Smooth muscle cell (in vitro differentiated cells): ENCODE data around the gene GRIN1. TPM values are rescaled to one million over a fixed set of nuclear protein-coding genes. Genes with fewer than 3 reads are reported as not detected.

Source experiments
- DNase-seq: peaks from one replicate; lab custom pipeline; 2025; ENCODE audit not compliant: unreplicated experiment; lab: John Stamatoyannopoulos, UW
- H2AFZ ChIP-seq: fragments of 200-600 bp; sonication (generic); 2 replicates; pipeline ENCODE4 v1.6.0; 2016; ENCODE audit warnings: antibody characterized with exemption, low read depth, mild to moderate bottlenecking
- H3F3A ChIP-seq: fragments of 200-600 bp; sonication (generic); 2 replicates; pipeline ENCODE4 v1.6.0; 2017; ENCODE audit warnings: antibody characterized with exemption, low read depth
- H3K27ac ChIP-seq: fragments of 200-600 bp; sonication (generic); 2 replicates; pipeline ENCODE4 v1.5.1; 2016; ENCODE audit warnings: low read depth, mild to moderate bottlenecking
- H3K27me3 ChIP-seq: fragments of 200-600 bp; sonication (generic); 2 replicates; pipeline ENCODE4 v1.6.1; 2016; ENCODE audit warnings: low read depth, mild to moderate bottlenecking
- H3K36me3 ChIP-seq: fragments of 200-600 bp; sonication (generic); 2 replicates; pipeline ENCODE4 v1.5.1; 2016; ENCODE audit warnings: low read depth
- H3K4me1 ChIP-seq: fragments of 200-600 bp; sonication (generic); 2 replicates; pipeline ENCODE4 v1.5.1; 2016; ENCODE audit warnings: low read depth
- H3K4me2 ChIP-seq: fragments of 200-600 bp; sonication (generic); 2 replicates; pipeline ENCODE4 v1.6.0; 2016; ENCODE audit warnings: mild to moderate bottlenecking
- H3K4me3 ChIP-seq: fragments of 200-600 bp; sonication (generic); 2 replicates; pipeline ENCODE4 v1.5.1; 2016; ENCODE audit warnings: mild to moderate bottlenecking
- H3K79me2 ChIP-seq: fragments of 200-600 bp; sonication (generic); 2 replicates; pipeline ENCODE4 v1.6.0; 2016; ENCODE audit warnings: low read depth, mild to moderate bottlenecking
- H3K9ac ChIP-seq: fragments of 200-600 bp; sonication (generic); 2 replicates; pipeline ENCODE4 v1.6.0; 2016; ENCODE audit warnings: low read depth
- H3K9me3 ChIP-seq: fragments of 200-600 bp; sonication (generic); replicated peaks from 2 replicates; pipeline ENCODE4 v1.5.1; 2016; ENCODE audit warnings: low read depth
- H4K20me1 ChIP-seq: fragments of 200-600 bp; sonication (generic); 2 replicates; pipeline ENCODE4 v1.6.0; 2016; ENCODE audit warnings: low read depth
- WGBS: methylation state at CpG from one replicate; pipeline ENCODE4 v1.1.7; 2016; ENCODE audit warnings: low lambda C conversion rate; 5-methylcytosine and 5-hydroxymethylcytosine counted together
- polyA plus RNA-seq: library from polyadenylated mRNA; unstranded; fragments of >200 nt; fragmentation: Nextera tagmentation; extraction: Ambion mirVana; gene quantifications from 2 replicates; pipeline ENCODE4 v1.2.1, GENCODE V29; 2016
- total RNA-seq: library from RNA; depleted of rRNA; stranded (reverse); fragments of >200 nt; gene quantifications from 2 replicates; pipeline ENCODE4 v1.2.3, GENCODE V29; 2014
- TF ChIP-seq, protein P1 (sequence below): fragments of 200-600 bp; sonication (generic); IDR thresholded peaks from 2 replicates; pipeline ENCODE4 v1.5.1; 2017; ENCODE audit warnings: borderline replicate concordance, mild to moderate bottlenecking, antibody characterized with exemption; ENCODE audit not compliant: insufficient read depth, poor library complexity, severe bottlenecking

The GRIN1 gene
- total and polyA plus RNA-seq, 2 experiments from 2014 or later, result not detected

DNA sequence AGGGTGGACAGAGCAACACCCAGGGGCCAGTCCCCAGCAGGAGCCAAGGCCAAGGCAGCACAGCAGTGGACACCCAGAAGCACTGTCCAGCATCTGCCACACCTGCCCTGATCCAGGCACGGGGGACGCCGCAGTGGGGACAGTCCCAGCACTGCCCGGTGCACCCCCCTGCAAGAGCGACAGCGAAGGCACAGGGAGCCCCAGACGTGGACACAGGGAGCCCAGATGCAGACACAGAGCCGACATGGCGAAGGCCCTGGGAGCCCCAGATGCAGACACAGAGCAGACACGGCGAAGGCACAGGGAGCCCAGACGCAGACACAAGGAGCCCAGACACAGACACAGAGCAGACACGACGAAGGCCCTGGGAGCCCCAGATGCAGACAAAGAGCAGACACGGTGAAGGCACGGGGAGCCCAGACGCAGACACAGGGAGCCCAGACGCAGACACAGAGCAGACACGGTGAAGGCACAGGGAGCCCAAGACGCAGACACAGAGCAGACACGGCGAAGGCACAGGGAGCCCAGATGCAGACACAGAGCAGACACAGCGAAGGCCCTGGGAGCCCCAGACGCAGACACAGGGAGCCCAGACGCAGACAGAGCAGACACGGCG lies 45.1 kb downstream of the GRIN1 start:
- no peak overlapping the region for H3K27ac ChIP-seq
- H4K20me1 ChIP-seq, result no peaks in the 10 kb centered on the region
- H3K36me3 ChIP-seq, result no peaks in the 10 kb centered on the region
- H3K79me2 ChIP-seq, result peaks cover 26% of the 10 kb centered on the region
- DNase-seq, result no peak
- WGBS, result 96% methylated on average over 25 of the region's 27 CpGs
- H3K4me3 ChIP-seq, result no peak overlapping the region
- H3K4me2 ChIP-seq, result no peak overlapping the region
- peaks cover 12% of the 10 kb centered on the region for H3K4me1 ChIP-seq
- H2AFZ ChIP-seq, result no peak overlapping the region
- H3K9me3 ChIP-seq, result no peaks in the 10 kb centered on the region
- no peak overlapping the region for H3K9ac ChIP-seq
- TF ChIP-seq, protein P1, sequence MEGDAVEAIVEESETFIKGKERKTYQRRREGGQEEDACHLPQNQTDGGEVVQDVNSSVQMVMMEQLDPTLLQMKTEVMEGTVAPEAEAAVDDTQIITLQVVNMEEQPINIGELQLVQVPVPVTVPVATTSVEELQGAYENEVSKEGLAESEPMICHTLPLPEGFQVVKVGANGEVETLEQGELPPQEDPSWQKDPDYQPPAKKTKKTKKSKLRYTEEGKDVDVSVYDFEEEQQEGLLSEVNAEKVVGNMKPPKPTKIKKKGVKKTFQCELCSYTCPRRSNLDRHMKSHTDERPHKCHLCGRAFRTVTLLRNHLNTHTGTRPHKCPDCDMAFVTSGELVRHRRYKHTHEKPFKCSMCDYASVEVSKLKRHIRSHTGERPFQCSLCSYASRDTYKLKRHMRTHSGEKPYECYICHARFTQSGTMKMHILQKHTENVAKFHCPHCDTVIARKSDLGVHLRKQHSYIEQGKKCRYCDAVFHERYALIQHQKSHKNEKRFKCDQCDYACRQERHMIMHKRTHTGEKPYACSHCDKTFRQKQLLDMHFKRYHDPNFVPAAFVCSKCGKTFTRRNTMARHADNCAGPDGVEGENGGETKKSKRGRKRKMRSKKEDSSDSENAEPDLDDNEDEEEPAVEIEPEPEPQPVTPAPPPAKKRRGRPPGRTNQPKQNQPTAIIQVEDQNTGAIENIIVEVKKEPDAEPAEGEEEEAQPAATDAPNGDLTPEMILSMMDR, result no peak
- H3K27me3 ChIP-seq, result no peaks in the 10 kb centered on the region
- no peaks in the 10 kb centered on the region for H3F3A ChIP-seq

DNA sequence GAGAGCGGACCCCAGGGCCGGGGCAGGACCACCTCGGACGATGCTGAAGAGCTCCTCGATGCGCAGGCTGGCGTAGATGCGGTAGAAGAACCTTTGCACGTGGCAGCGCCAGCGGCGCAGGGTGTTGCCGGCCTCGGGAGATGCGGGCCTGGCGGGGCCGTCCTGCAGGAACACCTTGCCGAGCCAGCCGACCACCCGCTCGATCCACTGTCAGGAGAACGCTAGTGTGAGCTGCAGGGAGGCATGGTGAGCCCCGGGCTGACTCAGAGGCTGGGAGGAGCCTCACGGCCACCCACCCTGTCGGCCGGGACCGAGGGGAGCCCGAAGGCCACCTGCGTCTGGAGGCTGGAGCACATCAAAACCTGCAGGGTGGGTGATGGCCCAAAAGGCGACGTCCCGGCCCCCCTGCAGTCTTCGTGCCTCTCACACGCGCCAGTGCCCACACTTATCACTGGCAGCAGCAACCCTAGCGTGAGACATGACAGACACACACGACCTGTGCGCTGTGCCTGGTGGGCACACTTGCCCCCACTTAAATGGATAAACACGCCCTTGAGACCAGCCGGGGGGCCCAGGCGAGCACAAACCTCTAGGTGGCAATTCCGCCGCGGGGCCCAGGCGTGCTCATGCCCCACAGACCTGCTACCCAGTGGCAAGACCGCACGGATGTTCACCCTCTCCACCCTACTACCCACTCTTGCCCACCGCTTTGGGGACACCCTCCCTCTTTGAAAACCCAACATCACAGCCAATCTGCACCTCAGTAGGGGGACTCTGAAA lies 46.1 kb downstream of the GRIN1 start:
- H3F3A ChIP-seq, result peaks cover 9% of the 10 kb centered on the region
- no peaks in the 10 kb centered on the region for H3K9me3 ChIP-seq
- WGBS, result 95% methylated on average over 44 of the region's 48 CpGs
- DNase-seq, result no peak
- H3K4me1 ChIP-seq, result peaks cover 18% of the 10 kb centered on the region
- H3K4me2 ChIP-seq, result no peak overlapping the region
- H2AFZ ChIP-seq, result no peak overlapping the region
- H3K36me3 ChIP-seq, result no peaks in the 10 kb centered on the region
- no peak overlapping the region for H3K27ac ChIP-seq
- H3K9ac ChIP-seq, result no peak overlapping the region
- peaks cover 9% of the 10 kb centered on the region for H4K20me1 ChIP-seq
- H3K79me2 ChIP-seq, result peaks cover 27% of the 10 kb centered on the region
- no peak overlapping the region for H3K4me3 ChIP-seq
- TF ChIP-seq, protein P1, result no peak
- H3K27me3 ChIP-seq, result no peaks in the 10 kb centered on the region

DNA sequence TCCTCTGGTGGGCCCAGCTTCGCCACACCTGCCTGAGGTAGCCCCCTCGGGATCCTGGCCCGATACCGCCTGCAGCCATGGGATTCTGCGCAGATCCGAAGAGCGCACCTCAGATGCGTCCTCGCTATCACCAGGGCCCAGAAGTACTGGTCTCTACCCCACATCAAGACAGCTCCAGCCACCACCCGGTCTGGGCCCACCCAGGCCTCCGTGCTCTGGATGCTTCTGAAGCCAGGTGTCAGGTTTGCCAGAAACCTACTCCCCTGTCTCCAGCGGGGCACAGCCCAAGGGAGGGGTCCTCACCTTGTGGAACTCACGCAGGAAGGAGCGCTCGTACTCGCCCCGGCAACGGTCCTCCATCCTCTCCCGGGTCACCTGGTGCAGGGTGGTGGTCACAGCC lies 47.0 kb downstream of the GRIN1 start:
- no peak overlapping the region for H2AFZ ChIP-seq
- H3K36me3 ChIP-seq, result no peaks in the 10 kb centered on the region
- 94% methylated on average over 19 of the region's 19 CpGs for WGBS
- no peak overlapping the region for H3K9ac ChIP-seq
- H3K4me3 ChIP-seq, result no peak overlapping the region
- H3K9me3 ChIP-seq, result no peaks in the 10 kb centered on the region
- H3K27ac ChIP-seq, result no peak overlapping the region
- H4K20me1 ChIP-seq, result peaks cover 10% of the 10 kb centered on the region
- H3K4me2 ChIP-seq, result no peak overlapping the region
- H3K79me2 ChIP-seq, result peaks cover 36% of the 10 kb centered on the region
- H3K27me3 ChIP-seq, result no peaks in the 10 kb centered on the region
- H3F3A ChIP-seq, result peaks cover 12% of the 10 kb centered on the region
- H3K4me1 ChIP-seq, result peaks cover 18% of the 10 kb centered on the region
- DNase-seq, result no peak
- TF ChIP-seq, protein P1, result no peak
